ENCODE data around the gene RSPRY1.

RSPRY1 gene

DNA sequence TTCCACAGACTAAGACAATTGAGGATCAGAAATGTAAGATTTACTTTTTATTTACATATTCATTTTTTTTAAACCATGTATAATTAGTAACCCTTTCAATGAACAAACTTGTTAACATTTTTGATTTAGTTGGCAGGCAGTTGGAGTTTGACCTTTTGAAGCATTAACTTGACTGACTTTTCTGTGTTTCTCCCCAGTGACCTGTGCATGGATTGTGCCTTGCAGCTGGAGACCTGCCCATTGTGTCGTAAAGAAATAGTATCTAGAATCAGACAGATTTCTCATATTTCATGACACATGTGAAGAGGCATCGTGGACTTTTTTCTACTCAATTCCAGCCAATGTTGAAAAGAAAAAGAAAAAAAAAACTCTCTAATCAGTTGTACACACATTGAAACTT, 52.6 kb downstream of the RSPRY1 start:
- H3K4me1 Mint-ChIP-seq (ENCODE audit: low read depth), result peaks cover 13% of the 10 kb centered on the region
- H3K9me3 Mint-ChIP-seq, result no peaks in the 10 kb centered on the region
- no peak overlapping the region for H3K4me3 Mint-ChIP-seq
- no peak overlapping the region for H3K27ac Mint-ChIP-seq
- no peaks in the 10 kb centered on the region for H3K27me3 Mint-ChIP-seq (ENCODE audit: low read depth)
- peaks cover 42% of the 10 kb centered on the region for H3K36me3 Mint-ChIP-seq (ENCODE audit: low read depth)

DNA sequence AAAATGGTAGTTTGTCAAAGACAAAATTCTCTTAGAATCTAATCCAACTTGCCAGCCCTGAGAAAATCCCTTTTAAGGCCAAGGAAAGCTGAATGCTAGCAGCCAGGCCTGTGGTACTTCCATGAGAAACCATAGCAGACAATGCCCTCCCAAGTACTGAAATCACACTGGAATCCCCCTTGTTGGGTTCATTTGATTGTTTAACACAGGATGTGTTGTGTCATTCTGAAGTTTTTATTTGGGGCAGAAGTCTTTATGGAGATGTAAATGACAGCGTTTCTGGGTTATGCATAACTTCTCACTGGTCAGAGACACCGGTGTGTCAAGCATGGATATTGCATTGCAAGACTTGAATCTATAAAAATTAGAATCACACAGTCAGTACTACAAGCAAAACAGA, 53.0 kb downstream of the RSPRY1 start:
- Mint-ChIP-seq H3K27ac (no peak overlapping the region), H3K4me1 (ENCODE audit: low read depth) (peaks cover 15% of the 10 kb centered on the region), H3K27me3 (ENCODE audit: low read depth) (no peaks in the 10 kb centered on the region), H3K9me3 (no peaks in the 10 kb centered on the region), H3K36me3 (ENCODE audit: low read depth) (peaks cover 38% of the 10 kb centered on the region), H3K4me3 (no peak overlapping the region)

DNA sequence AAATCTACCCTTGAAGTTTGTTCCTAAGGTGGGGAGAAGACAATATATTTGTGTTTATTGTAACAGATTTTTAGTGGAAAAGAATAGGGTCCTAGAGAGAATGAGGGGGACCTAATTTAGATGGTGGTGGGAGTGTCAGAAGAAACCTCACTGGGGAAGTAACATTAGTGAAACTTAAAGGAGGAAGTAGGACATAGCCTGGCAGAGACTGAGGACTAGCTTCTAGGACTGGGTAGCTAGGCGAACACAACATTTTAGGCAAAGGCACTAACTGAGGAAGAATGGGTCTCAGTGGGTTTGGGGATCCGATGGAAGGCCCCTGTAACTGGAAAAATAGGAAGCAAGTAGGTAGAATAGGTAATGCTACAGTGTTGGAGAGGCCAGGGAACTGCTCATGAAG, 54.7 kb downstream of the RSPRY1 start:
- H3K36me3 Mint-ChIP-seq (ENCODE audit: low read depth), result peaks cover 26% of the 10 kb centered on the region
- no peak overlapping the region for H3K4me3 Mint-ChIP-seq
- peaks cover 25% of the 10 kb centered on the region for H3K4me1 Mint-ChIP-seq (ENCODE audit: low read depth)
- no peaks in the 10 kb centered on the region for H3K27me3 Mint-ChIP-seq (ENCODE audit: low read depth)
- peak overlapping the region; percentile 31 for H3K27ac Mint-ChIP-seq
- H3K9me3 Mint-ChIP-seq, result no peaks in the 10 kb centered on the region

DNA sequence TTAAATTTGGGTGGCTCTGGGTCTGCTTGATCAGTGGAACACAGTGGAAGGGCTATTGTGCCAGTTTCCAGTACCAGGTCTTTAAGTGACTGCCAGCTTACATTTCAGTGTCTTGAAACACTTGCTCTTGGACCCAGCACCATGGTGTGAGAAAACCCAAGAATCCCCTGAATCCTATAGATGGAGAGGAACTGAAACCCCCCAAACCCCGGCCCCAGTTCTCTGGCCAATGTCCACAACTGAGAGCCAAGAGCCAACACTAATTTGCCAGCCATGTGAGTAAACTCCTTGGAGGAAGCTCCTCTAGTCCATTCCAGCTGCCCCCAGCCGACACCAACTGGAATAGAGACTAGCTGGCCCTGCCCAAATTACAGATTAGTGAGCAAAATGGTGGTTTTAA, 56.5 kb downstream of the RSPRY1 start:
- peaks cover 22% of the 10 kb centered on the region for H3K4me1 Mint-ChIP-seq (ENCODE audit: low read depth)
- no peaks in the 10 kb centered on the region for H3K27me3 Mint-ChIP-seq (ENCODE audit: low read depth)
- H3K36me3 Mint-ChIP-seq (ENCODE audit: low read depth), result peaks cover 25% of the 10 kb centered on the region
- H3K9me3 Mint-ChIP-seq, result no peaks in the 10 kb centered on the region
- H3K27ac Mint-ChIP-seq, result no peak overlapping the region
- no peak overlapping the region for H3K4me3 Mint-ChIP-seq

DNA sequence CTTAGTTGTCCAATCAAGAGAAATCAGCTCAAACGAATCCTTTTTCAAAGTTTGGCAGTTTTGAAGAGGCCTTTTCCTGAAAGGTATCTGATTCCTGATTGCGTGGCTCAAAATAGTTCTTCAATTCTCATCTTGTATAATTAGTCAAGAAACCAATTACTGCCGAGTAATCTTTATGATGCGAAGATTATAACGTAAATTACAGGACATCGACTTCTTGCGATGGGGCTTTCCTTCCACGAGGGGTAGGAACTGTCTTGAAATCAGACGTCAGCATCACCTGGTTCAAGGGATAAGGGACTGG, 58.3 kb downstream of the RSPRY1 start:
- peaks cover 22% of the 10 kb centered on the region for H3K36me3 Mint-ChIP-seq (ENCODE audit: low read depth)
- peaks cover 15% of the 10 kb centered on the region for H3K4me1 Mint-ChIP-seq (ENCODE audit: low read depth)
- H3K27ac Mint-ChIP-seq, result peak overlapping the region; percentile 95
- H3K4me3 Mint-ChIP-seq, result peak overlapping the region; percentile 91
- no peaks in the 10 kb centered on the region for H3K9me3 Mint-ChIP-seq
- H3K27me3 Mint-ChIP-seq (ENCODE audit: low read depth), result no peaks in the 10 kb centered on the region

DNA sequence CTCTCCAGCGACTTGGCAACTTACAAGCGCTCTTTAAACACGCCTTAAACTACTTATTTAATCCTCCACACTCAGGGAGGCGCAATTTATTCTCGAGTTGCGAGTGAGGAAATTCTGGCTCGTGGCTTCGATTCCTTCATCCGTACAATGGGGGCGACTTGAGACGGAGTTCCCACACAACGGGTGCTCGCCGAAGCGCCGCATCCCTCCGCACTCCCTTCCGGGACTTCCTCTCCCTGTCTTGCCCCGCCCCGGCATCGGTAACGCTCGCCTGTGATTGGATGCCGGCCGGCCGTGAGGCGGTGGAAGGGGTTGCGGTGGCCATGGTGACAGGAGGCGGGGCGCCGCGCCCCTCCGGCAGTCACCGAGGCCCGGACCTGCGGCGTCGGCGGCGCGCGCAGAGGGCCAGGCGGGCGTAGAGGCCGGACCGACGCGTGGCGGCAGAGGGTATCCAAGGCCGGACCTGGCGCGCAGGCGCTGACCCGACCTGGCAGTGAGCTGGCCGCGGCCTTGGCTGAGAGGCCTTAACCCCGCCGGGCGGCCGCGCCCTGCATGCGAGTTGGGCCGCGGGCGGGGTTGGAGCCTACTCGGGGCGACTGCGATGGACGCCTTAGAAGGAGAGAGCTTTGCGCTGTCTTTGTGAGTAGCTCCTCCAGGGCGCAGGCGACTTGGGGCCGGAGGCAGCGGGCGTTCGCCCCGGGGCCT, 58.8 kb downstream of the RSPRY1 start, which contains the start of gene ARL2BP:
Gene ARL2BP, plus strand, starts transcription at position 493 of the 705 bp plus-strand sequence. Its CDS starts 109 bp downstream, at position 602.
- Mint-ChIP-seq H3K27me3 (ENCODE audit: low read depth) (no peaks in the 10 kb centered on the region), H3K9me3 (no peaks in the 10 kb centered on the region), H3K36me3 (ENCODE audit: low read depth) (peaks cover 26% of the 10 kb centered on the region), H3K27ac (peak within 1 kb of the TSS; percentile 95), H3K4me1 (ENCODE audit: low read depth) (peaks cover 15% of the 10 kb centered on the region), H3K4me3 (peak within 1 kb of the TSS; percentile 91)

DNA sequence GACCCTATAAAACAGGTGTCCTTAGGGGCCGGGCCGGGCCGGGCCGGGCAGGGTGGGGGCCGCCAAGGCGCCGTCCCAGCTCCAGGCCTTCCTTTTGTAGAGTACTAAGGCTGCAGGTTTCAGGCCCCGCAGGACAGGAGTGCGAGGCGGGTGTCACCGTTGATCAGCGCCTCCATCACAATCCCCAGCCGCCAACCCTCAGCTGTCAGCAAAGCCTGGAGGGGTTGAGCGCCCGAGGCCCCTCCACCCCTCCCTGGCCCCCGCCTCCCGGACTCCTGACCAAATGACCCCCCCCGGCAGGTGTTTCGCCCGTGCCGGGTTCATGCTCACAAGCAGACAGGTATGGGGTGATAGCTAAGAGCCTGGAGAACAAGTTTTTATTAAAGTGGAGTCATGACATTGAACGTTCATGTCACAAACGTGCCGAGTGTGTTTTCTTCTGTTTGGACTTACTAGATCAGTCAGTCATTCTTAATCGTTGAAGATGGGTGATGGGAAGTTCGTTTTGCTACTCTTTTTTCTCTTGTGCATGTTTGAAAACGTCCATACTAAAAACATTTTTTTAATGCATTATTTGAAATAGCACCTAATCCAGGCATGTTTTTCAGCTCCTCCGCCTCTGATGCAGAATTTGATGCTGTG, 59.5 kb downstream of the RSPRY1 start:
- Mint-ChIP-seq H3K9me3 (no peaks in the 10 kb centered on the region), H3K27me3 (ENCODE audit: low read depth) (no peaks in the 10 kb centered on the region), H3K4me1 (ENCODE audit: low read depth) (peaks cover 15% of the 10 kb centered on the region), H3K27ac (peak overlapping the region; percentile 82), H3K4me3 (peak overlapping the region; percentile 90), H3K36me3 (ENCODE audit: low read depth) (peaks cover 26% of the 10 kb centered on the region)

DNA sequence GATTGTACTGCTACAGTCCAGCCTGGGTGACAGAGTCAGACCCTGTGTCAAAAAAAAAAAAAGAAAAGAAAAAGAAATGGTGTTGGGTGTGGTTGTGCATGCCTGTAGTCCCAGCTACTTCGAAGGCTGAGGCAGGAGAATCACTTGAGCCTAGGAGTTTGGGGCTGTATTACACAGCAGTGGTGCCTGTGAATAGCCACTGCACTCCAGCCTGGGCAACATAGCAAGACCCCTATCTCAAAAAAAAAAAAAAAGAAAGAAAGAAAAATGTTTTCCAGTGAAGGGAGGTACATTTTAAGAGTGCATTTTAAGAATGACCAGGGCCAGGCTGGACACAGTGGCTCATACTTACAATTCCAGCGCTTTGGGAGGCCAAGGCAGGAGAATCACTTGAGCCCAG, 65.2 kb downstream of the RSPRY1 start:
- Mint-ChIP-seq H3K27ac (no peak overlapping the region), H3K36me3 (ENCODE audit: low read depth) (peaks cover 31% of the 10 kb centered on the region), H3K27me3 (ENCODE audit: low read depth) (no peaks in the 10 kb centered on the region), H3K9me3 (no peaks in the 10 kb centered on the region), H3K4me3 (no peak overlapping the region), H3K4me1 (ENCODE audit: low read depth) (no peaks in the 10 kb centered on the region)

DNA sequence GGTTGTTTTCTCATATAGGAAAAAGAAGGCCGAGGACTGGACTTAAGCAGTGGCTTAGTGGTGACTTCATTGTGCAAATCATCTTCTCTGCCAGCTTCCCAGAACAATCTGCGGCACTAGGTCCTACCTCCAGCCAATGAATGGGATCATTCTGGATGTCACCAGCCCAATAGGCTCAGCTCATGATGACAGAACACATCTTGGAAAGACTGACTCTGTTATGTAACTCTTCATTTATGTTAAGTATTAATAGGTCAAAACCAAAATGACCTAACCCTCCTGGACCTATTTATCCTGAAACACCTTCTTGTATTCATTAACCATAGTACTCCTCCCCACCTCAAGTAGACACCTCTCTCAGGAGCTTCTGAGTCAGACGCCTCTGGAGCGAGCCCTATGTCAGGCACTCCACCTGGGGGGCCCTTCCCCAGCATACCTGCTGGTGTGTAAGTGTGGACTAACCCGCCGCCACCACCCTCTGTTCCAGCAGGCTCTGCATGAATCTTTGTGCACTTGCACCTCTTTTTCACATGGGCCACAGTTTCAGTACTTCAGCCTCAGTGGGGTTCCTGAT, 66.1 kb downstream of the RSPRY1 start:
- H3K4me1 Mint-ChIP-seq (ENCODE audit: low read depth), result no peaks in the 10 kb centered on the region
- H3K27me3 Mint-ChIP-seq (ENCODE audit: low read depth), result no peaks in the 10 kb centered on the region
- no peaks in the 10 kb centered on the region for H3K9me3 Mint-ChIP-seq
- H3K4me3 Mint-ChIP-seq, result no peak overlapping the region
- no peak overlapping the region for H3K27ac Mint-ChIP-seq
- peaks cover 31% of the 10 kb centered on the region for H3K36me3 Mint-ChIP-seq (ENCODE audit: low read depth)

DNA sequence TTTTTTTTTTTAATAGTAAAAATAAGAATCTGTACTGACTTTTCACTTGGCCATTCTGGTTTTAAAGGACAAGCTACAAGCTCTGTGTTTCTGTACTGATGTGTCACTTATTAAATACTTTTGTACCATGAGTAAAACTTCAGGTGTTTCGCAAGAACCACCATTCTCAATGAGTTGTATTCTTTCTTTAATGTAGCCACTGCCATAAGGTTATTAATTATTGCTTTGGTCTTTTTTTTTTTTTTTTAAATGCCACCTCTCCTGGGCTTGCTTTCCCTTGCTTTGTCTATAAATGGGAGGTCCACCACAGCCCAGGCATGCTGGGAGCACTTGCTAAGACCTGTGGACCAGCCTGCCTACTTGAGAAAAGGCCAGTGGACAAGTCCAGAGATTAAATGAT, 67.3 kb downstream of the RSPRY1 start:
- H3K4me3 Mint-ChIP-seq, result no peak overlapping the region
- no peaks in the 10 kb centered on the region for H3K4me1 Mint-ChIP-seq (ENCODE audit: low read depth)
- H3K27ac Mint-ChIP-seq, result no peak overlapping the region
- H3K9me3 Mint-ChIP-seq, result no peaks in the 10 kb centered on the region
- peaks cover 26% of the 10 kb centered on the region for H3K36me3 Mint-ChIP-seq (ENCODE audit: low read depth)
- no peaks in the 10 kb centered on the region for H3K27me3 Mint-ChIP-seq (ENCODE audit: low read depth)

DNA sequence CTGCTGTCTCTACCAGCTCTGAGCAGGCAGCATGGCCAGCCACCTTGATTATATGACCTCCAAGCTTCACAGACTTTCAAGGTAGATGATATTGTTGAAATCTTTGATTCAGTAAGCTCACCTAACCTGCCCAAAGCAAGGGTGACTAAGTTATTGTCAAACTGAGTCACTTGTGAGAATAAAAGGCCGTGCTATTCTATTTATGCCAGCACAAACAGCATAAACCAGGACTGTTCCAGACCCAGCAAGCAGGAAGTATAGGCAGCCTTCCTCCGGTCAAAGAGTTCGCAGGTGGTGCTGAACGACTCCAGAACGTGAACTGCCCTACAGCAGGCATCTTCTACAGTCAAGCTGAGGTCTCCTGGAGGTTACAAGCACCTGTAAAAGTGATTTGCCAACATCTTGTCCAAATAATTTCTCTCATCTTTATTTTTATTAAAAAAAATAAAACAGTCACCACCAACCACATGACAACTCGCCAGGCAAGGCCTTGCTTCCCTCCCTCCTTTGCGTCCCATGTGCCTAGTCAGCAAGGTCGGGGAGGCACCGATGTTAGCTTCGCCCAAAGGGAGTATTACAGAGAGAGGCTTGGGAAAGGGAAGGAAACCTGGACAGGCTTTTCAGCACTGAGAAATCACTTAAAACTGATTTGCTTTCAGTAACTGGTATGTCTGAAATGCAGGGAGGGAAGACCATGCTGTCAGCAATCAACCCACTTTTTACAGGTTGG, 69.7 kb downstream of the RSPRY1 start:
- Mint-ChIP-seq H3K4me1 (ENCODE audit: low read depth) (peaks cover 10% of the 10 kb centered on the region), H3K36me3 (ENCODE audit: low read depth) (peaks cover 16% of the 10 kb centered on the region), H3K9me3 (no peaks in the 10 kb centered on the region), H3K4me3 (no peak overlapping the region), H3K27me3 (ENCODE audit: low read depth) (no peaks in the 10 kb centered on the region), H3K27ac (no peak overlapping the region)

DNA sequence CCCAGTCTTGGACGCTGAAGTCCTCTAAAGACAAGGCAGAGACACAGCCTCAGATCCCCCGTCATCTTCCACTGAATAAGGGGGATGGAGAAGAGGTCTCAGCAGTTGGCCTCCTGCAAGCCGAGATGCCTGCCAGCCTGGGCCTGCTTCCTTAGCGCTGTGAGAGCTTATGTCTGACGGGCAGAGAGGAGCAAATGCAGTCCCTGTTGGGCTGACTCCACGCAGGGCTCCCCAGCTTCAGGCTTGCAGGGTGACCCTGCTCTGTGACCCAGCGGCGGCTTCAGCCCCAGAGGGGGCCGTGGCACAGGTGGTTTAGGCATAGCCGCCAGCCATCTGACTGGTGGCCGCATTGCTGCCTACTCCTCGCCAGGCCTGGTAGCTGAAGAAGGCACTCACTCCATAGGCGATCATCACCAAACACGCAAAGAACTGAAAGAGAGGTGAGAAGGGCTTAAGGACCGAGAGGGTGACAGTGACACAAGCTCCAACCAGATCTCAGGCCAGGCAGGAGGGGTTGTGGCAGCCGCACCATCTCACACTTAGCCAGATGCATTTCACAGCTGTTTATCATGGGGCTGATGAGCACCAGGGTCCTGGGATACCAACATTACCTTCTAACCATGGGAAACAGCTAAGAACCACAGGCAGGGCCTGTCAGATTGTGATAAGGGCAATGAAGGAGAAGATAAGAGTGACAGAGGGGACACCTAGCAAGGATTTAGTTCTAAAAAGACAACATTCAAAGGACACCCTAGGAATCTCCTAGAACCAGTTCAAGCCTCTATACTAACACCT, 70.7 kb downstream of the RSPRY1 start:
- H3K9me3 Mint-ChIP-seq, result no peaks in the 10 kb centered on the region
- no peaks in the 10 kb centered on the region for H3K27me3 Mint-ChIP-seq (ENCODE audit: low read depth)
- H3K4me1 Mint-ChIP-seq (ENCODE audit: low read depth), result peaks cover 11% of the 10 kb centered on the region

DNA sequence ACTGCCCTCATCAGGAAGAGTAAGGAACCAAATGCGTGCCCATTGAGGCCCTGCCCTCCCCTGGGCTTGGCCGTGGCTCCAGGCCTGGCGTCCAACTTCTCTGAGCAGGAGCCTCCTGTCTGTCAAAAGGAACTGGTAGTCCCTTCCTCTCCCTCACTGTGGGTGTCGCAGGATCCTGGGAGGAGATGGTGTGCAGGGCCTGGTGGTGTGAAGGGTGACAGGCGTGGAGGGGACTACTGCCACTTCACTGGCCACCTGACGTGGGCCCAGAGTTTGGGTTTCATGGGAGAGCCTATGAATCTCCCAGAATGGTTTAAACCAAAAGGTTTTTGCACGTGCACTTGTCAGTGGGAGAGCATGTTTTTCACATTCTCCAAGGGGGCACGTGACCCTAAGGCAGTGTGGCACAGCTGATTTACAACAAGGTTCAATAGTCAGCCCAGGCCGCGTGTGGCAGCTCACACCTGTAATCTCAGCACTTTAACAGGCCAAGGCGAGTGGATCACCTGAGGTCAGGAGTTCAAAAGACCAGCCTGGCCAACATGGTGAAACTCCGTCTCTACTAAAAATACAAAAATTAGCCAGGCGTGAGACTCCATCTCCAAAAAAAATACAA, 71.4 kb downstream of the RSPRY1 start:
- Mint-ChIP-seq H3K27ac (peak overlapping the region; percentile 11), H3K9me3 (no peaks in the 10 kb centered on the region), H3K4me3 (no peak overlapping the region), H3K27me3 (ENCODE audit: low read depth) (no peaks in the 10 kb centered on the region), H3K36me3 (ENCODE audit: low read depth) (peaks cover 5% of the 10 kb centered on the region), H3K4me1 (ENCODE audit: low read depth) (peaks cover 11% of the 10 kb centered on the region)

More for the DNA sequence above, 70.7 kb downstream of the RSPRY1 start:
- H3K27ac Mint-ChIP-seq, result no peak overlapping the region
- H3K36me3 Mint-ChIP-seq (ENCODE audit: low read depth), result peaks cover 12% of the 10 kb centered on the region
- no peak overlapping the region for H3K4me3 Mint-ChIP-seq

Data from T-helper 1 cell treated with Interleukin-12 subunit alpha and Interleukin-12 subunit beta and Interleukin-4 antibody, amounts not matched to agents 30 μg/mL and 1 μg/mL, for 36 hours (primary cell).